Stomach smooth muscle (tissue), 2 donors: Measurements from ENCODE around the gene CLEC18A.
A peak's percentile ranks its signal among the peaks of the same experiment; 100 is the strongest.
"Not testable (repeated sequence)": the region's sequence is repeated elsewhere in the genome, so short reads cannot be mapped to it uniquely, and the experiment has no call there.

Experiments
- H3K27ac ChIP-seq: one replicate; pipeline ENCODE4 v1.7.0; 2013; ENCODE audit warnings: mild to moderate bottlenecking, low read length, inconsistent platforms
- H3K27me3 ChIP-seq, 2 donors: one replicate each; pipeline ENCODE4 v1.7.0; 2013; ENCODE audit warnings: low read length in 2 of 2; ENCODE audit not compliant: insufficient read depth in 2 of 2, control insufficient read depth in 1 of 2
- H3K36me3 ChIP-seq, 2 donors: one replicate each; pipeline ENCODE4 v1.7.0; 2013; ENCODE audit warnings: low read length in 2 of 2; ENCODE audit not compliant: control insufficient read depth in 2 of 2, insufficient read depth in 2 of 2
- H3K4me1 ChIP-seq: one replicate; pipeline ENCODE4 v1.7.0; 2013; ENCODE audit warnings: low read length; ENCODE audit not compliant: control insufficient read depth, insufficient read depth
- H3K4me3 ChIP-seq, 2 donors: one replicate each; pipeline ENCODE4 v1.7.0; 2013; ENCODE audit warnings: low read length in 2 of 2
- H3K9ac ChIP-seq, 2 donors: one replicate each; pipeline ENCODE4 v1.7.0; 2013; ENCODE audit warnings: low read length in 2 of 2, mild to moderate bottlenecking in 1 of 2
- H3K9me3 ChIP-seq, 2 donors: one replicate each; pipeline ENCODE4 v1.7.0; 2013; ENCODE audit warnings: low read length in 2 of 2; ENCODE audit not compliant: control insufficient read depth in 2 of 2
- donor health status: healthy.
- donor health status: Pancreatic carcinoma.

The CLEC18A gene

GRCh38 chr16:69951017-69951671 lies at the start of gene CLEC18A:
Gene CLEC18A (plus strand): TSS chr16:69951334. CDS start chr16:69951367, 33 bp downstream.
- H3K4me3 ChIP-seq, H3K36me3 ChIP-seq, H3K9me3 ChIP-seq, H3K27ac ChIP-seq, H3K4me1 ChIP-seq, H3K9ac ChIP-seq, H3K27me3 ChIP-seq: not testable (repeated sequence)

GRCh38 chr16:69903865-69904415 lies 47.2 kb upstream of the CLEC18A start:
- no peaks in the 10 kb centered on the region for H3K27me3 ChIP-seq
- no peak overlapping the region for H3K9ac ChIP-seq
- no peaks in the 10 kb centered on the region for H3K9me3 ChIP-seq
- H3K27ac ChIP-seq = no peak overlapping the region
- no peak overlapping the region for H3K4me3 ChIP-seq
- H3K36me3 ChIP-seq = peaks cover 0 to 3% of the 10 kb centered on the region in 2 donors
- H3K4me1 ChIP-seq = peaks cover 3% of the 10 kb centered on the region

DNA sequence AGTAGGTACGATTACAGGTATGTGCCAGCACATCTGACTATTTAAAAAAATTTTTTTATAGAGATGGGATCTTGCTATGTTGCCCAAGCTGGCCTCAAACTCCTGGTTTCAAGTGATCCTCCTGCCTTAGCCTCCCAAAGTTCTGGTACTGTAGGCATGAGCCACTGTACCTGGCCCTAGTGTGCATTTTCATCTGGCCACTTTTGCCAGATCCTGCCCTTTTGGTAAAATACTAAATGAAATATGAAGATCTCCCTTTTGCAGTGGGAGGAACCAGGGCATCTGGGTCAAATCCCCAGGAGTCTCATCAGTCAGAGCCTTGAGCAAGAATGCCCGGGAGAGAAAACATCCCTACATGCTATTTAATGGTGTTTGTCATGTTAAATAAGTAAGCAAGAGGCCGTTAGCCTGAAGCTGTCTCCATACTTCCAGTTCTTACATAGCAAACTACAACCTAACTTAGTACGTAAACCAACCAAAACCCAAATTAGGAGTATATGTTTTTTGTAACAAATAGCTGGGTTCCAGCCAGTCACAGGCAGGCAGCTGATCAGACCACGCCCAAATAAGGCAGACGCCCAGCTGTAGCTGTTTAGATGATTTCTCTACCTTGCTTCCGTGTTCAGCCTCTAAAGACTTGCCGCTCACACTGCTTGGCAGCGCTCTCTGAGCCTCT lies 46.5 kb upstream of the CLEC18A start:
- Histone ChIP-seq H3K4me1 (peaks cover 3% of the 10 kb centered on the region), H3K27me3 (no peaks in the 10 kb centered on the region), H3K36me3 (peaks cover 0 to 8% of the 10 kb centered on the region in 2 donors), H3K27ac (no peak overlapping the region), H3K4me3 (no peak overlapping the region), H3K9me3 (no peaks in the 10 kb centered on the region), H3K9ac (no peak overlapping the region)

DNA sequence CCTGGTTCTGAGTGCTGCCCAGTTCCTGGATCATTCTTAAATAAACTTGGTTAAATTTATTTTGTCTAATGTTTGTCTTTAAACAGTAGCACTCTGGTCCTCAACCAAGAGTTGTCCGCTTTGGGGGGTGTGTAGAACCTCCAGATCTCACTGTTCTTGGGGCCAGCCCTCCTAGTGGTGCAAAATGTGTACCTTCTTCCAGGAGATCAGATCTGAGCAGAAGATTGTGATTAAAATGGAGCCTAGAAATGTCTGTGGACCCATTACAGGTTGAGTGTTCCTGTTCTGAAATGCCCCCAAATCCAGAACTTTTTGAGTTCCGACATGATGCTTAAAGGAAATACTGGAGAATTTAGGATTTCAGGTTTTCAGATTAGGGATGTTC lies 46.0 kb upstream of the CLEC18A start:
- Histone ChIP-seq H3K27ac (no peak overlapping the region), H3K4me1 (peaks cover 3% of the 10 kb centered on the region), H3K36me3 (peaks cover 0 to 9% of the 10 kb centered on the region in 2 donors), H3K4me3 (no peak overlapping the region), H3K9me3 (no peaks in the 10 kb centered on the region), H3K27me3 (no peaks in the 10 kb centered on the region), H3K9ac (no peak overlapping the region)

DNA sequence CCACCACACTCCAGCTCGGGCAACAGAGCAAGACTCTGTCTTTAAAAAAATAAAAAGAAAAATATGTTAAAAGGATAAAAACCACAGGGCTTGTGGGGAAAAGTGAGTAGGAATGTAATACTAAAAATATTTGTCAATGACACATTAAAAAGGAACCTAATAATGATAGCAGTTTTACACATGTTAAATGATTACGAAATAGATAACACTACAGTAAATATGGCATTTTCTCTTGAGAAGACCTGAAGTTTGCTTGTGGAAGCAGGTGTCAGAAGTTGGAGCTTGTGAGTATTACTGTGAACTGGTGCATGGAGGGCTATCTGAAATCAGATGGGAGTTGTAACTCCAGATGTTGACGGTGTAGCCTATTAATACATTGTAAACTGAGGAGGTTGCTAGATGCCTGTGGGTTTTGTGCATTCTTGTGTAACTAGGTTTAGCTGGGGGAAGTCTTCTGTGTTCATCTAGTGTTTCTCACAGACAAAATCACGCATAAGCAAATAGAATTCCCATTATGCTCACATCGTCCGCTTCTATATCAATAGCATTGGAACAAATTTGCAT lies 44.2 kb upstream of the CLEC18A start:
- Histone ChIP-seq H3K27ac (no peak overlapping the region), H3K36me3 (peaks cover 0 to 11% of the 10 kb centered on the region in 2 donors), H3K9me3 (no peaks in the 10 kb centered on the region), H3K4me3 (no peak overlapping the region), H3K27me3 (no peaks in the 10 kb centered on the region), H3K4me1 (peaks cover 3% of the 10 kb centered on the region), H3K9ac (no peak overlapping the region)

GRCh38 chr16:69909043-69909442 lies 42.1 kb upstream of the CLEC18A start:
- peaks cover 0 to 11% of the 10 kb centered on the region in 2 donors for H3K36me3 ChIP-seq
- no peaks in the 10 kb centered on the region for H3K9me3 ChIP-seq
- H3K4me1 ChIP-seq = peaks cover 3% of the 10 kb centered on the region
- H3K27ac ChIP-seq = no peak overlapping the region
- H3K27me3 ChIP-seq = no peaks in the 10 kb centered on the region
- H3K9ac ChIP-seq = no peak overlapping the region
- no peak overlapping the region for H3K4me3 ChIP-seq

DNA sequence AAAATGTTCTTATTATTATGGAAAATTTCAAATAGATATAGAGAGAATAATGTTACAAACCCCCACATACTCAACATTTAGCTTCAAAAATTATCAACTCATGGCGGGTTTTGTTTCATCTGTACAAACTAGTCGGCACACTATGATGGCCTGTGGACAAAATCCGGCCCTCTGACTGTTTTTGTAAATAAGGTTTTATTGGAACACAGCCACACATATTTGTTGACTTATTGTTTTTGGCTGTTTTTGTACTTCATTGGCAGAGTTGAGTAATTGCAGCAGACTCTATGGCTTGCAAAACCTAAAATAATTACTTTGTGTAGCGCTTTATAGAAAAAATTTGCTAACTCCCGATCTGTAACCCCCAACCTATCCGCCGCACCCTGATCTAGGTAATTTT lies 41.4 kb upstream of the CLEC18A start:
- Histone ChIP-seq H3K27ac (no peak overlapping the region), H3K9ac (no peak overlapping the region)

DNA sequence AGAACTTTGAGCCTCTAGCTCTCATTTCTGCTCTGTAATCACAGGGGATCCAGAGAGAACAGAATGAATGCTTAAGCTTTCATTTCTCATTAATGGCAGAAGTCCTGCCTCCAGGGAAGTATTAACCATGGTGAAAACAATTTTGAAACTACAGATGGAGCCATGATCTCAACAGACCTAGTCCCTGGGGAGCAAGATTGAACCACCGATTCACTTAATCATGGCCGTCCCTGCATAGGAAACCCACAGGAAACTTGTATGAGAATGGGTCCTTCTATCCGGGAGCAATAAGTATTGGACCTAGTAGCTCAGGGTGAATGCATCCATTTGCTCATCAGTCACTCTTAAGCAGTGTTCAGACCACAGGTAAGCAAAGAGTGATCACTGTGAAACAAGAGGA lies 40.2 kb upstream of the CLEC18A start:
- no peaks in the 10 kb centered on the region for H3K4me1 ChIP-seq
- H3K27ac ChIP-seq = no peak overlapping the region

More for the DNA sequence above, 41.4 kb upstream of the CLEC18A start:
- H3K4me3 ChIP-seq = no peak overlapping the region
- no peaks in the 10 kb centered on the region for H3K27me3 ChIP-seq
- H3K9me3 ChIP-seq = no peaks in the 10 kb centered on the region
- H3K4me1 ChIP-seq = peaks cover 3% of the 10 kb centered on the region
- H3K36me3 ChIP-seq = peaks cover 0 to 11% of the 10 kb centered on the region in 2 donors

GRCh38 chr16:69916462-69916861 lies 34.7 kb upstream of the CLEC18A start:
- H3K36me3 ChIP-seq = no peaks in the 10 kb centered on the region
- H3K27me3 ChIP-seq = no peaks in the 10 kb centered on the region
- no peaks in the 10 kb centered on the region for H3K9me3 ChIP-seq
- H3K4me1 ChIP-seq = peaks cover 8% of the 10 kb centered on the region
- no peak overlapping the region for H3K4me3 ChIP-seq
- H3K27ac ChIP-seq = no peak overlapping the region
- no peak overlapping the region for H3K9ac ChIP-seq

More for the DNA sequence above, 40.2 kb upstream of the CLEC18A start:
- Histone ChIP-seq H3K4me3 (no peak overlapping the region), H3K9me3 (no peaks in the 10 kb centered on the region), H3K36me3 (peaks cover 0 to 11% of the 10 kb centered on the region in 2 donors), H3K9ac (no peak overlapping the region), H3K27me3 (no peaks in the 10 kb centered on the region)

DNA sequence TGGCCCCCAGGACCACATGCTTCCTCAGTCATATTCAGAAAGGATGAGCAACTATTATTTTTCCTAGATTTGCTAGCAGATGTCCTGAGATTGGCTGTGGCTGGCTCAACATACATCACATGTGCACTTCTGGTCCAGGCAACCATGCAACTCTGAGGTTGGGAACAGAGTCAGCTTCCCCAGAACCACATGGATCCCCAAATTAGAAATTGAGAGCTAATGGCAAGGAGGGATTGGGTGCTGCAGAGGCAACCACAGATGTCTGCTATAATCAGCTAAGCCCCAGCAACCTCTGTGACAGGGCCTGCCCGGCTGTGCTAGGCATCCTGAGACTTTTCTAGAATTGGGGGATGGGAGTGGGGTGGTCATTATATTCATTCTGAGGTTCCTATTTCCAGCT lies 33.8 kb upstream of the CLEC18A start:
- Histone ChIP-seq H3K4me1 (peaks cover 9% of the 10 kb centered on the region), H3K9me3 (no peaks in the 10 kb centered on the region), H3K27ac (no peak overlapping the region), H3K27me3 (no peaks in the 10 kb centered on the region), H3K36me3 (no peaks in the 10 kb centered on the region), H3K9ac (no peak overlapping the region), H3K4me3 (peak overlapping the region in 1 of 2 donors; percentile 44)
